Calu3 (cell line): ENCODE data around the gene THUMPD2. TPM values are rescaled to one million over a fixed set of nuclear protein-coding genes. Genes with fewer than 3 reads are reported as not detected.

Source experiments
- BruUV-seq: library from RNA; stranded (reverse); fragments of 400-500 nt; replicated peaks from 2 replicates; lab custom pipeline; 2021; lab: Mats Ljungman, UMichigan
- CTCF ChIA-PET: fragments of 300-600 bp; sonication (Branson Sonifier 250); formaldehyde crosslinking; loops from one replicate; lab custom pipeline; 2022; ENCODE audit warnings: antibody characterized with exemption; lab: Charles Lee
- DNase-seq: peaks from one replicate; pipeline ENCODE4 v3.0.0; 2022
- H3K27ac Mint-ChIP-seq: one replicate; pipeline ENCODE4 v1.8.0; 2022; ENCODE audit warnings: mixed read lengths; ENCODE audit not compliant: unreplicated experiment
- H3K27me3 Mint-ChIP-seq: one replicate; pipeline ENCODE4 v1.8.0; 2022; ENCODE audit warnings: mixed read lengths; ENCODE audit not compliant: unreplicated experiment
- H3K36me3 Mint-ChIP-seq: one replicate; pipeline ENCODE4 v1.8.0; 2022; ENCODE audit warnings: mild to moderate bottlenecking, moderate library complexity, mixed read lengths; ENCODE audit not compliant: insufficient read depth, unreplicated experiment
- H3K4me1 Mint-ChIP-seq: one replicate; pipeline ENCODE4 v1.8.0; 2022; ENCODE audit warnings: mild to moderate bottlenecking, low read depth, mixed read lengths; ENCODE audit not compliant: unreplicated experiment
- H3K4me3 Mint-ChIP-seq: one replicate; pipeline ENCODE4 v1.8.0; 2022; ENCODE audit warnings: mild to moderate bottlenecking, low read depth, moderate library complexity, mixed read lengths; ENCODE audit not compliant: unreplicated experiment
- H3K9me3 Mint-ChIP-seq: one replicate; pipeline ENCODE4 v1.8.0; 2022; ENCODE audit warnings: low read depth, mixed read lengths; ENCODE audit not compliant: unreplicated experiment
- CTCF ChIP-seq: fragments of 200-600 bp; IDR thresholded peaks from one replicate; pipeline ENCODE4 v1.8.0; 2022; ENCODE audit warnings: antibody characterized with exemption; ENCODE audit not compliant: unreplicated experiment
- intact Hi-C: fragments of 100-400 bp; cut with micrococcal nuclease; formaldehyde crosslinking; loops from one replicate; pipeline ENCODE4 v1.10.0; 2022; ENCODE audit not compliant: unreplicated experiment
- total RNA-seq: library from RNA; stranded (reverse); gene quantifications from 2 replicates; pipeline ENCODE4 v1.2.3, GENCODE V29; 2022

THUMPD2 gene
- total RNA-seq, 1 experiment from 2014 or later: 13.4 TPM

- no peak overlapping the region for H3K27ac Mint-ChIP-seq
- H3K4me3 Mint-ChIP-seq: no peak overlapping the region
- CTCF ChIA-PET: interaction anchor here (0.5 kb wide), 1 partner anchor 104 kb away, joined by 3 read pairs; no protein-coding TSS in a partner anchor
- intact Hi-C loops: no loop called here
- H3K27me3 Mint-ChIP-seq: no peaks in the 10 kb centered on the region
- peaks cover 32% of the 10 kb centered on the region for H3K4me1 Mint-ChIP-seq
- DNase-seq: no peak
- peaks cover 33% of the 10 kb centered on the region for H3K36me3 Mint-ChIP-seq
- no peak for TF ChIP-seq CTCF
- BruUV-seq: no TSS peak
- H3K9me3 Mint-ChIP-seq: no peaks in the 10 kb centered on the region
These were observed 2.0 kb upstream of the THUMPD2 start for GRCh38 chr2:39780825-39781600.

GRCh38 chr2:39779927-39780326 is 869 bp upstream of the THUMPD2 start:
- H3K4me3 Mint-ChIP-seq: peak overlapping the region; percentile 89
- CTCF ChIA-PET: no interaction called here

GRCh38 chr2:39779341-39779851 is 338 bp upstream of the THUMPD2 start:
- no peak for DNase-seq
- peak overlapping the region; percentile 94 for H3K27ac Mint-ChIP-seq
- no peaks in the 10 kb centered on the region for H3K27me3 Mint-ChIP-seq
- intact Hi-C loops: no loop called here
- H3K36me3 Mint-ChIP-seq: peaks cover 39% of the 10 kb centered on the region
- no peak for TF ChIP-seq CTCF
- no peaks in the 10 kb centered on the region for H3K9me3 Mint-ChIP-seq
- CTCF ChIA-PET: no interaction called here
- peaks cover 32% of the 10 kb centered on the region for H3K4me1 Mint-ChIP-seq
- peak overlapping the region; percentile 89 for H3K4me3 Mint-ChIP-seq
- BruUV-seq: no TSS peak

More at GRCh38 chr2:39779927-39780326, 869 bp upstream of the THUMPD2 start:
- H3K4me1 Mint-ChIP-seq: peaks cover 32% of the 10 kb centered on the region
- TF ChIP-seq CTCF: no peak
- no peaks in the 10 kb centered on the region for H3K27me3 Mint-ChIP-seq
- intact Hi-C loops: no loop called here
- peaks cover 36% of the 10 kb centered on the region for H3K36me3 Mint-ChIP-seq
- H3K9me3 Mint-ChIP-seq: no peaks in the 10 kb centered on the region
- DNase-seq: no peak
- no TSS peak for BruUV-seq
- H3K27ac Mint-ChIP-seq: peak overlapping the region; percentile 94

- BruUV-seq: TSS peak; percentile 73
- peaks cover 25% of the 10 kb centered on the region for H3K4me1 Mint-ChIP-seq
These were observed 825 bp downstream of the THUMPD2 start for GRCh38 chr2:39778233-39778632.

More at GRCh38 chr2:39778233-39778632, 825 bp downstream of the THUMPD2 start:
- intact Hi-C loops: no loop called here
- no peak for DNase-seq
- no peaks in the 10 kb centered on the region for H3K27me3 Mint-ChIP-seq
- H3K9me3 Mint-ChIP-seq: no peaks in the 10 kb centered on the region
- H3K36me3 Mint-ChIP-seq: peaks cover 33% of the 10 kb centered on the region
- H3K4me3 Mint-ChIP-seq: peak overlapping the region; percentile 89
- TF ChIP-seq CTCF: no peak
- H3K27ac Mint-ChIP-seq: peak overlapping the region; percentile 94
- CTCF ChIA-PET: no interaction called here
